Activated naive CD4-positive, alpha-beta T cell treated with anti-CD3 and anti-CD28 coated beads for 36 hours (primary cell): ENCODE measurements around the gene C2CD5. TPM values are rescaled to one million over a fixed set of nuclear protein-coding genes. Genes with fewer than 3 reads are reported as not detected.
"Not testable (repeated sequence)": the region's sequence is repeated elsewhere in the genome, so short reads cannot be mapped to it uniquely, and the experiment has no call there.

Experiments used
- CTCF ChIA-PET: fragments of 350-600 bp; sonication (Branson Sonifier 250); formaldehyde crosslinking; loops from one replicate; lab custom pipeline; 2021; ENCODE audit warnings: antibody characterized with exemption; lab: Charles Lee
- DNase-seq: peaks from one replicate; pipeline ENCODE4 v3.0.0-alpha.2; 2020
- H3K27ac Mint-ChIP-seq: one replicate; pipeline ENCODE4 v1.8.0; 2021; ENCODE audit warnings: mild to moderate bottlenecking, mixed read lengths
- H3K27me3 Mint-ChIP-seq: one replicate; pipeline ENCODE4 v1.8.0; 2021; ENCODE audit warnings: low read depth, mixed read lengths
- H3K36me3 Mint-ChIP-seq: one replicate; pipeline ENCODE4 v1.8.0; 2021; ENCODE audit warnings: low read depth, mixed read lengths
- H3K4me1 Mint-ChIP-seq: one replicate; pipeline ENCODE4 v1.8.0; 2021; ENCODE audit warnings: low read depth, mixed read lengths
- H3K4me3 Mint-ChIP-seq: one replicate; pipeline ENCODE4 v1.8.0; 2021; ENCODE audit warnings: mild to moderate bottlenecking, moderate library complexity, mixed read lengths
- H3K9me3 Mint-ChIP-seq: one replicate; pipeline ENCODE4 v1.8.0; 2021; ENCODE audit warnings: mixed read lengths
- intact Hi-C: fragments of 100-400 bp; cut with micrococcal nuclease; formaldehyde crosslinking; loops from one replicate; pipeline ENCODE4 v1.15.1; 2023
- total RNA-seq, 2 experiments: library from RNA; stranded (reverse); gene quantifications; one replicate each; pipeline ENCODE4 v1.2.3, GENCODE V29; 2021

The C2CD5 gene
- 10 to 100 TPM; 34.5 to 39.9 TPM for total RNA-seq

GRCh38 chr12:22544038-22544979 lies at the start of gene C2CD5:
C2CD5 (minus strand) TSS chr12:22544542; CDS start chr12:22544150, 392 bp downstream.
- H3K9me3 Mint-ChIP-seq: no peaks in the 10 kb centered on the region
- H3K27me3 Mint-ChIP-seq: no peaks in the 10 kb centered on the region
- intact Hi-C loops: loop anchor here (1.0 to 5.0 kb wide), 8 partner anchors 16 to 887 kb away; partner anchors contain the start of genes CMAS, ETNK1 and LDHB
- DNase-seq: peak; percentile 96
- H3K27ac Mint-ChIP-seq: peak within 1 kb of the TSS; percentile 91
- CTCF ChIA-PET: interaction anchor here (0.7 to 1.8 kb wide), 6 partner anchors 15 to 140 kb away, joined by 3 to 8 read pairs (median 4); partner anchors contain the start of gene ETNK1
- H3K36me3 Mint-ChIP-seq: peaks cover 17% of the 10 kb centered on the region
- peaks cover 40% of the 10 kb centered on the region for H3K4me1 Mint-ChIP-seq
- H3K4me3 Mint-ChIP-seq: peak within 1 kb of the TSS; percentile 91

- H3K27ac Mint-ChIP-seq: no peak overlapping the region
- H3K36me3 Mint-ChIP-seq: no peaks in the 10 kb centered on the region
- no peaks in the 10 kb centered on the region for H3K27me3 Mint-ChIP-seq
- H3K9me3 Mint-ChIP-seq: no peaks in the 10 kb centered on the region
- no peak overlapping the region for H3K4me3 Mint-ChIP-seq
- CTCF ChIA-PET: no interaction called here
- intact Hi-C loops: no loop called here
- no peak for DNase-seq
- H3K4me1 Mint-ChIP-seq: peaks cover 7% of the 10 kb centered on the region
Measured at GRCh38 chr12:22593864-22594263, 49.5 kb upstream of the C2CD5 start.

- CTCF ChIA-PET: no interaction called here
- DNase-seq: no peak
- Mint-ChIP-seq H3K4me1 (no peaks in the 10 kb centered on the region), H3K27ac (no peak overlapping the region), H3K27me3 (no peaks in the 10 kb centered on the region), H3K9me3 (no peaks in the 10 kb centered on the region), H3K4me3 (no peak overlapping the region), H3K36me3 (no peaks in the 10 kb centered on the region)
- intact Hi-C loops: no loop called here
Measured at GRCh38 chr12:22588817-22589216, 44.5 kb upstream of the C2CD5 start.

GRCh38 chr12:22578328-22578727 lies 34.0 kb upstream of the C2CD5 start:
- Mint-ChIP-seq H3K36me3 (no peaks in the 10 kb centered on the region), H3K4me1 (no peaks in the 10 kb centered on the region), H3K4me3 (no peak overlapping the region), H3K27me3 (no peaks in the 10 kb centered on the region), H3K9me3 (no peaks in the 10 kb centered on the region), H3K27ac (no peak overlapping the region)
- intact Hi-C loops: no loop called here
- CTCF ChIA-PET: interaction anchor here (0.7 kb wide), 1 partner anchor 1358 kb away, joined by 4 read pairs; no protein-coding TSS in a partner anchor
- DNase-seq: no peak

- no peak for DNase-seq
- H3K4me3 Mint-ChIP-seq: no peak overlapping the region
- no peaks in the 10 kb centered on the region for H3K4me1 Mint-ChIP-seq
- no peaks in the 10 kb centered on the region for H3K27me3 Mint-ChIP-seq
- intact Hi-C loops: no loop called here
- no peaks in the 10 kb centered on the region for H3K9me3 Mint-ChIP-seq
- H3K27ac Mint-ChIP-seq: no peak overlapping the region
- H3K36me3 Mint-ChIP-seq: no peaks in the 10 kb centered on the region
- CTCF ChIA-PET: no interaction called here
Measured at GRCh38 chr12:22577667-22578066, 33.3 kb upstream of the C2CD5 start.

GRCh38 chr12:22576473-22576872 lies 32.1 kb upstream of the C2CD5 start:
- Mint-ChIP-seq H3K4me3 (no peak overlapping the region), H3K9me3 (no peaks in the 10 kb centered on the region), H3K27me3 (no peaks in the 10 kb centered on the region), H3K4me1 (no peaks in the 10 kb centered on the region), H3K27ac (no peak overlapping the region), H3K36me3 (no peaks in the 10 kb centered on the region)
- intact Hi-C loops: no loop called here
- CTCF ChIA-PET: no interaction called here
- DNase-seq: no peak

GRCh38 chr12:22576065-22576464 lies 31.7 kb upstream of the C2CD5 start:
- intact Hi-C loops: no loop called here
- no peaks in the 10 kb centered on the region for H3K27me3 Mint-ChIP-seq
- no peaks in the 10 kb centered on the region for H3K9me3 Mint-ChIP-seq
- no peaks in the 10 kb centered on the region for H3K36me3 Mint-ChIP-seq
- DNase-seq: no peak
- no peak overlapping the region for H3K27ac Mint-ChIP-seq
- no peaks in the 10 kb centered on the region for H3K4me1 Mint-ChIP-seq
- no peak overlapping the region for H3K4me3 Mint-ChIP-seq
- CTCF ChIA-PET: no interaction called here

GRCh38 chr12:22574921-22575320 lies 30.6 kb upstream of the C2CD5 start:
- H3K4me1 Mint-ChIP-seq: no peaks in the 10 kb centered on the region
- no peak overlapping the region for H3K27ac Mint-ChIP-seq
- DNase-seq: no peak
- H3K27me3 Mint-ChIP-seq: no peaks in the 10 kb centered on the region
- no peaks in the 10 kb centered on the region for H3K9me3 Mint-ChIP-seq
- CTCF ChIA-PET: interaction anchor here (0.8 kb wide), 1 partner anchor 8 kb away, joined by 3 read pairs; no protein-coding TSS in a partner anchor
- intact Hi-C loops: no loop called here
- no peak overlapping the region for H3K4me3 Mint-ChIP-seq
- no peaks in the 10 kb centered on the region for H3K36me3 Mint-ChIP-seq

GRCh38 chr12:22573181-22573580 lies 28.8 kb upstream of the C2CD5 start:
- H3K36me3 Mint-ChIP-seq: no peaks in the 10 kb centered on the region
- CTCF ChIA-PET: no interaction called here
- intact Hi-C loops: no loop called here
- no peaks in the 10 kb centered on the region for H3K4me1 Mint-ChIP-seq
- no peak overlapping the region for H3K4me3 Mint-ChIP-seq
- no peak overlapping the region for H3K27ac Mint-ChIP-seq
- DNase-seq: no peak
- H3K9me3 Mint-ChIP-seq: no peaks in the 10 kb centered on the region
- H3K27me3 Mint-ChIP-seq: no peaks in the 10 kb centered on the region

GRCh38 chr12:22569253-22569652 lies 24.9 kb upstream of the C2CD5 start:
- H3K27me3 Mint-ChIP-seq: no peaks in the 10 kb centered on the region
- H3K9me3 Mint-ChIP-seq: no peaks in the 10 kb centered on the region
- no peak for DNase-seq
- no peaks in the 10 kb centered on the region for H3K36me3 Mint-ChIP-seq
- CTCF ChIA-PET: no interaction called here
- H3K4me3 Mint-ChIP-seq: no peak overlapping the region
- intact Hi-C loops: no loop called here
- no peak overlapping the region for H3K27ac Mint-ChIP-seq
- no peaks in the 10 kb centered on the region for H3K4me1 Mint-ChIP-seq

GRCh38 chr12:22562036-22563028 lies 18.0 kb upstream of the C2CD5 start:
- CTCF ChIA-PET: interaction anchor here (0.6 kb wide), 1 partner anchor 33 kb away, joined by 3 read pairs; no protein-coding TSS in a partner anchor
- no peaks in the 10 kb centered on the region for H3K9me3 Mint-ChIP-seq
- intact Hi-C loops: no loop called here
- H3K27ac Mint-ChIP-seq: no peak overlapping the region
- no peak overlapping the region for H3K4me3 Mint-ChIP-seq
- no peaks in the 10 kb centered on the region for H3K27me3 Mint-ChIP-seq
- peaks cover 1% of the 10 kb centered on the region for H3K4me1 Mint-ChIP-seq
- no peaks in the 10 kb centered on the region for H3K36me3 Mint-ChIP-seq
- no peak for DNase-seq

GRCh38 chr12:22554750-22555149 lies 10.4 kb upstream of the C2CD5 start:
- H3K4me3 Mint-ChIP-seq, intact Hi-C loops, H3K27me3 Mint-ChIP-seq, DNase-seq, H3K36me3 Mint-ChIP-seq, H3K4me1 Mint-ChIP-seq, H3K9me3 Mint-ChIP-seq, CTCF ChIA-PET, H3K27ac Mint-ChIP-seq: not testable (repeated sequence)
